ENCODE measurements around the gene C17orf75. TPM values are rescaled to one million over a fixed set of nuclear protein-coding genes. Genes with fewer than 3 reads are reported as not detected.

The C17orf75 gene
- total RNA-seq, 1 experiment from 2014 or later: 26.9 TPM

GRCh38 chr17:32297424-32297823 is 44.5 kb downstream of the C17orf75 start:
- Histone ChIP-seq H3K27me3 (replicated peaks; ENCODE audit: insufficient read depth, low read depth, low read length, poor library complexity) (no peaks in the 10 kb centered on the region), H3K4me3 (ENCODE audit: low read depth, low read length, poor library complexity, severe bottlenecking) (no peak overlapping the region), H3K4me1 (ENCODE audit: insufficient read depth, low read length, poor library complexity, severe bottlenecking) (peaks cover 14% of the 10 kb centered on the region), H3K36me3 (ENCODE audit: insufficient read depth, low read length, poor library complexity, severe bottlenecking) (no peaks in the 10 kb centered on the region), H3K27ac (ENCODE audit: low read depth, low read length, poor library complexity, severe bottlenecking) (no peak overlapping the region), H3K9me3 (ENCODE audit: low read depth, low read length, poor library complexity, severe bottlenecking) (no peaks in the 10 kb centered on the region)
- intact Hi-C loops (cut with micrococcal nuclease; ENCODE audit: unreplicated experiment): no loop called here
- CTCF ChIA-PET: no interaction called here
- BruUV-seq (replicated peaks): no TSS peak
- DNase-seq (ENCODE audit: low spot score): no peak
- POLR2A ChIA-PET (ENCODE audit: low non-redundant PET): no interaction called here
- TF ChIP-seq CTCF (conservative IDR thresholded peaks at IDR 0.05; ENCODE audit: low read depth, low read length) (no peak), EZH2 (IDR thresholded peaks at IDR 0.05; ENCODE audit: borderline replicate concordance, low read depth, low read length, poor library complexity, severe bottlenecking) (no peak)

- BruUV-seq (replicated peaks): no TSS peak
- Histone ChIP-seq H3K36me3 (ENCODE audit: insufficient read depth, low read length, poor library complexity, severe bottlenecking) (no peaks in the 10 kb centered on the region), H3K9me3 (ENCODE audit: low read depth, low read length, poor library complexity, severe bottlenecking) (no peaks in the 10 kb centered on the region), H3K27ac (ENCODE audit: low read depth, low read length, poor library complexity, severe bottlenecking) (no peak overlapping the region), H3K4me1 (ENCODE audit: insufficient read depth, low read length, poor library complexity, severe bottlenecking) (no peaks in the 10 kb centered on the region), H3K27me3 (replicated peaks; ENCODE audit: insufficient read depth, low read depth, low read length, poor library complexity) (no peaks in the 10 kb centered on the region), H3K4me3 (ENCODE audit: low read depth, low read length, poor library complexity, severe bottlenecking) (no peak overlapping the region)
- ChIA-PET CTCF (no interaction called here), POLR2A (ENCODE audit: low non-redundant PET) (no interaction called here)
- intact Hi-C loops (cut with micrococcal nuclease; ENCODE audit: unreplicated experiment): no loop called here
- no peak for TF ChIP-seq EZH2 (IDR thresholded peaks at IDR 0.05; ENCODE audit: borderline replicate concordance, low read depth, low read length, poor library complexity, severe bottlenecking)
- TF ChIP-seq CTCF (conservative IDR thresholded peaks at IDR 0.05; ENCODE audit: low read depth, low read length): no peak
- DNase-seq (ENCODE audit: low spot score): no peak
Measured at GRCh38 chr17:32292094-32292493, 49.9 kb downstream of the C17orf75 start.

- ChIA-PET CTCF (no interaction called here), POLR2A (ENCODE audit: low non-redundant PET) (no interaction called here)
- Histone ChIP-seq H3K4me1 (ENCODE audit: insufficient read depth, low read length, poor library complexity, severe bottlenecking) (no peaks in the 10 kb centered on the region), H3K27ac (ENCODE audit: low read depth, low read length, poor library complexity, severe bottlenecking) (no peak overlapping the region), H3K9me3 (ENCODE audit: low read depth, low read length, poor library complexity, severe bottlenecking) (no peaks in the 10 kb centered on the region), H3K36me3 (ENCODE audit: insufficient read depth, low read length, poor library complexity, severe bottlenecking) (no peaks in the 10 kb centered on the region), H3K27me3 (replicated peaks; ENCODE audit: insufficient read depth, low read depth, low read length, poor library complexity) (no peaks in the 10 kb centered on the region), H3K4me3 (ENCODE audit: low read depth, low read length, poor library complexity, severe bottlenecking) (no peak overlapping the region)
- intact Hi-C loops (cut with micrococcal nuclease; ENCODE audit: unreplicated experiment): no loop called here
- TF ChIP-seq EZH2 (IDR thresholded peaks at IDR 0.05; ENCODE audit: borderline replicate concordance, low read depth, low read length, poor library complexity, severe bottlenecking) (no peak), CTCF (conservative IDR thresholded peaks at IDR 0.05; ENCODE audit: low read depth, low read length) (no peak)
- no TSS peak for BruUV-seq (replicated peaks)
- no peak for DNase-seq (ENCODE audit: low spot score)
Measured at GRCh38 chr17:32289471-32290070, 52.4 kb downstream of the C17orf75 start.
